GM23248 (cell line): ENCODE data around the gene ADCY5. TPM values are rescaled to one million over a fixed set of nuclear protein-coding genes. Genes with fewer than 3 reads are reported as not detected.

Experiments
- DNase-seq: peaks from one replicate; pipeline ENCODE4 v3.0.0-alpha.2; 2015
- H2AFZ ChIP-seq: fragments of 200-600 bp; sonication (generic); 2 replicates; pipeline ENCODE4 v1.6.1; 2016; ENCODE audit warnings: antibody characterized with exemption
- H3F3A ChIP-seq: fragments of 200-600 bp; sonication (generic); 2 replicates; pipeline ENCODE4 v1.6.1; 2016; ENCODE audit warnings: mild to moderate bottlenecking, antibody characterized with exemption, mixed run types; ENCODE audit not compliant: insufficient read depth
- H3K27ac ChIP-seq: fragments of 200-600 bp; sonication (generic); 2 replicates; pipeline ENCODE4 v1.5.1; 2016; ENCODE audit warnings: mild to moderate bottlenecking
- H3K27me3 ChIP-seq: fragments of 200-600 bp; sonication (generic); replicated peaks from 2 replicates; pipeline ENCODE4 v1.6.1; 2016; ENCODE audit warnings: mild to moderate bottlenecking; ENCODE audit not compliant: insufficient read depth
- H3K36me3 ChIP-seq: fragments of 200-600 bp; sonication (generic); 2 replicates; pipeline ENCODE4 v1.6.1; 2016; ENCODE audit warnings: low read depth, mild to moderate bottlenecking
- H3K4me1 ChIP-seq: fragments of 200-600 bp; sonication (generic); 2 replicates; pipeline ENCODE4 v1.6.1; 2016; ENCODE audit warnings: mild to moderate bottlenecking; ENCODE audit not compliant: insufficient read depth
- H3K4me2 ChIP-seq: fragments of 200-600 bp; sonication (generic); one replicate; pipeline ENCODE4 v1.6.1; 2016; ENCODE audit warnings: mild to moderate bottlenecking; ENCODE audit not compliant: unreplicated experiment
- H3K4me3 ChIP-seq: fragments of 200-600 bp; sonication (generic); 2 replicates; pipeline ENCODE4 v1.5.1; 2016; ENCODE audit warnings: mild to moderate bottlenecking
- H3K79me2 ChIP-seq: fragments of 200-600 bp; sonication (generic); 2 replicates; pipeline ENCODE4 v1.6.1; 2016; ENCODE audit warnings: mild to moderate bottlenecking; ENCODE audit not compliant: insufficient read depth
- H3K9ac ChIP-seq: fragments of 200-600 bp; sonication (generic); 2 replicates; pipeline ENCODE4 v1.6.1; 2016; ENCODE audit warnings: mild to moderate bottlenecking
- H3K9me2 ChIP-seq: fragments of 200-600 bp; sonication (generic); 2 replicates; pipeline ENCODE4 v1.6.1; 2016; ENCODE audit warnings: mixed run types, mild to moderate bottlenecking, moderate library complexity; ENCODE audit not compliant: insufficient read depth
- H3K9me3 ChIP-seq: fragments of 200-600 bp; sonication (generic); one replicate; pipeline ENCODE4 v1.6.1; 2017; ENCODE audit warnings: low read depth
- H4K20me1 ChIP-seq: fragments of 200-600 bp; sonication (generic); 2 replicates; pipeline ENCODE4 v1.6.0; 2016; ENCODE audit not compliant: insufficient read depth
- EZH2 ChIP-seq: fragments of 200-600 bp; sonication (generic); IDR thresholded peaks from 2 replicates; pipeline ENCODE4 v1.6.1; 2018; ENCODE audit warnings: antibody characterized with exemption, mild to moderate bottlenecking; ENCODE audit not compliant: insufficient read depth, poor library complexity, severe bottlenecking
- EZH2phosphoT487 ChIP-seq: fragments of 200-600 bp; sonication (generic); IDR thresholded peaks from 2 replicates; pipeline ENCODE4 v1.6.1; 2018; ENCODE audit warnings: antibody characterized with exemption, moderate library complexity, mild to moderate bottlenecking, low read depth; ENCODE audit not compliant: insufficient read depth
- WGBS, 2 experiments: methylation state at CpG; one replicate each; pipeline ENCODE4 v1.1.6; 2015 to 2017; ENCODE audit warnings: low lambda C conversion rate in 2 of 2, low coverage in 1 of 2; ENCODE audit errors: missing lambda C conversion rate in 2 of 2; 5-methylcytosine and 5-hydroxymethylcytosine counted together
- in situ Hi-C: fragments of 300-500 bp; cut with MboI; formaldehyde crosslinking; loops from 2 replicates; pipeline ENCODE4 v1.15.0; 2020
- polyA plus RNA-seq: library from polyadenylated mRNA; unstranded; fragments of >200 nt; fragmentation: Nextera tagmentation; extraction: Ambion mirVana; gene quantifications from 2 replicates; pipeline ENCODE4 v1.2.1, GENCODE V29; 2016
- total RNA-seq: library from RNA; depleted of rRNA; stranded (reverse); fragments of >200 nt; shearing (Covaris generic); gene quantifications from 2 replicates; pipeline ENCODE4 v1.2.3, GENCODE V29; 2014

The ADCY5 gene
- total and polyA plus RNA-seq, 2 experiments from 2014 or later, result 0.09 to 1.2 TPM

- H3K4me2 ChIP-seq, result no peak overlapping the region
- no peaks in the 10 kb centered on the region for H3K9me3 ChIP-seq
- H3K27me3 ChIP-seq, result peaks cover 12% of the 10 kb centered on the region
- 65 to 74% methylated on average over 14 of the region's 14 CpGs for WGBS, 2 experiments
- no peaks in the 10 kb centered on the region for H3K9me2 ChIP-seq
- no peak overlapping the region for H3K4me3 ChIP-seq
- H3K9ac ChIP-seq, result no peak overlapping the region
- H3K79me2 ChIP-seq, result no peaks in the 10 kb centered on the region
- TF ChIP-seq EZH2, result no peak
- no peak overlapping the region for H2AFZ ChIP-seq
- H4K20me1 ChIP-seq, result no peaks in the 10 kb centered on the region
- no peak for DNase-seq
- H3K27ac ChIP-seq, result no peak overlapping the region
- in situ Hi-C loops, result loop anchor here (10.0 kb wide), 1 partner anchor 150 kb away; no protein-coding TSS in a partner anchor
- no peaks in the 10 kb centered on the region for H3K36me3 ChIP-seq
- no peaks in the 10 kb centered on the region for H3K4me1 ChIP-seq
- no peaks in the 10 kb centered on the region for H3F3A ChIP-seq
Measured at GRCh38 chr3:123335007-123335670, 113.8 kb downstream of the ADCY5 start.

GRCh38 chr3:123334056-123334455, 114.8 kb downstream of the ADCY5 start:
- H3K36me3 ChIP-seq, result no peaks in the 10 kb centered on the region
- H3K9me2 ChIP-seq, result no peaks in the 10 kb centered on the region
- no peak overlapping the region for H3K4me3 ChIP-seq
- peaks cover 11% of the 10 kb centered on the region; the same call in 1 of the 2 replicates for H3K27me3 ChIP-seq
- H3K27ac ChIP-seq, result no peak overlapping the region
- H2AFZ ChIP-seq, result no peak overlapping the region
- in situ Hi-C loops, result loop anchor here (10.0 kb wide), 1 partner anchor 151 kb away; no protein-coding TSS in a partner anchor
- 82 to 86% methylated on average over 7 of the region's 7 CpGs for WGBS, 2 experiments
- H3F3A ChIP-seq, result no peaks in the 10 kb centered on the region
- H3K4me1 ChIP-seq, result no peaks in the 10 kb centered on the region
- no peaks in the 10 kb centered on the region for H4K20me1 ChIP-seq
- TF ChIP-seq EZH2phosphoT487 (no peak), EZH2 (no peak)
- H3K4me2 ChIP-seq, result no peak overlapping the region
- H3K9me3 ChIP-seq, result no peaks in the 10 kb centered on the region
- H3K9ac ChIP-seq, result no peak overlapping the region
- DNase-seq, result no peak
- H3K79me2 ChIP-seq, result no peaks in the 10 kb centered on the region

- Histone ChIP-seq H3K4me3 (no peak overlapping the region), H2AFZ (no peak overlapping the region), H3K9me3 (no peaks in the 10 kb centered on the region), H4K20me1 (no peaks in the 10 kb centered on the region), H3K4me2 (no peak overlapping the region), H3K27ac (no peak overlapping the region), H3K36me3 (no peaks in the 10 kb centered on the region), H3F3A (no peaks in the 10 kb centered on the region), H3K27me3 (0 out of 2 replicates have a peak, but pooled peaks cover 11% of the 10 kb centered on the region), H3K4me1 (no peaks in the 10 kb centered on the region), H3K9me2 (no peaks in the 10 kb centered on the region), H3K9ac (no peak overlapping the region), H3K79me2 (no peaks in the 10 kb centered on the region)
- no peak for TF ChIP-seq EZH2phosphoT487
- no peak for TF ChIP-seq EZH2
- DNase-seq, result no peak
- 65 to 69% methylated on average over 9 to 10 of the region's 10 CpGs for WGBS, 2 experiments
- in situ Hi-C loops, result loop anchor here (10.0 kb wide), 1 partner anchor 151 kb away; no protein-coding TSS in a partner anchor
Measured at GRCh38 chr3:123333401-123333800, 115.5 kb downstream of the ADCY5 start.

GRCh38 chr3:123332124-123332641, 116.7 kb downstream of the ADCY5 start:
- no peak overlapping the region for H2AFZ ChIP-seq
- H4K20me1 ChIP-seq, result no peaks in the 10 kb centered on the region
- WGBS, 2 experiments, result 81 to 87% methylated on average over 14 to 15 of the region's 15 CpGs
- H3K27ac ChIP-seq, result no peak overlapping the region
- H3K4me1 ChIP-seq, result no peaks in the 10 kb centered on the region
- no peak overlapping the region for H3K4me3 ChIP-seq
- in situ Hi-C loops, result loop anchor here (10.0 kb wide), 1 partner anchor 153 kb away; no protein-coding TSS in a partner anchor
- no peaks in the 10 kb centered on the region for H3K9me3 ChIP-seq
- H3K9me2 ChIP-seq, result no peaks in the 10 kb centered on the region
- peaks cover 11% of the 10 kb centered on the region; the same call in 1 of the 2 replicates for H3K27me3 ChIP-seq
- TF ChIP-seq EZH2 (no peak), EZH2phosphoT487 (no peak)
- no peak for DNase-seq
- no peaks in the 10 kb centered on the region for H3K36me3 ChIP-seq
- no peaks in the 10 kb centered on the region for H3K79me2 ChIP-seq
- H3K9ac ChIP-seq, result no peak overlapping the region
- no peaks in the 10 kb centered on the region for H3F3A ChIP-seq
- no peak overlapping the region for H3K4me2 ChIP-seq
